AG09319 (cell line): ENCODE measurements around the gene NCAPH2.

Experiments
- DNase-seq: peaks from one replicate; pipeline ENCODE4 v3.0.0-alpha.2; 2010; ENCODE audit warnings: low read depth; ENCODE audit errors: extremely low read depth
- TF ChIP-seq, protein P1 (sequence below): IDR thresholded peaks from 2 replicates; pipeline ENCODE4 v1.5.1; 2011; ENCODE audit warnings: low read depth, mild to moderate bottlenecking, inconsistent platforms, low read length, moderate library complexity

Gene NCAPH2

DNA sequence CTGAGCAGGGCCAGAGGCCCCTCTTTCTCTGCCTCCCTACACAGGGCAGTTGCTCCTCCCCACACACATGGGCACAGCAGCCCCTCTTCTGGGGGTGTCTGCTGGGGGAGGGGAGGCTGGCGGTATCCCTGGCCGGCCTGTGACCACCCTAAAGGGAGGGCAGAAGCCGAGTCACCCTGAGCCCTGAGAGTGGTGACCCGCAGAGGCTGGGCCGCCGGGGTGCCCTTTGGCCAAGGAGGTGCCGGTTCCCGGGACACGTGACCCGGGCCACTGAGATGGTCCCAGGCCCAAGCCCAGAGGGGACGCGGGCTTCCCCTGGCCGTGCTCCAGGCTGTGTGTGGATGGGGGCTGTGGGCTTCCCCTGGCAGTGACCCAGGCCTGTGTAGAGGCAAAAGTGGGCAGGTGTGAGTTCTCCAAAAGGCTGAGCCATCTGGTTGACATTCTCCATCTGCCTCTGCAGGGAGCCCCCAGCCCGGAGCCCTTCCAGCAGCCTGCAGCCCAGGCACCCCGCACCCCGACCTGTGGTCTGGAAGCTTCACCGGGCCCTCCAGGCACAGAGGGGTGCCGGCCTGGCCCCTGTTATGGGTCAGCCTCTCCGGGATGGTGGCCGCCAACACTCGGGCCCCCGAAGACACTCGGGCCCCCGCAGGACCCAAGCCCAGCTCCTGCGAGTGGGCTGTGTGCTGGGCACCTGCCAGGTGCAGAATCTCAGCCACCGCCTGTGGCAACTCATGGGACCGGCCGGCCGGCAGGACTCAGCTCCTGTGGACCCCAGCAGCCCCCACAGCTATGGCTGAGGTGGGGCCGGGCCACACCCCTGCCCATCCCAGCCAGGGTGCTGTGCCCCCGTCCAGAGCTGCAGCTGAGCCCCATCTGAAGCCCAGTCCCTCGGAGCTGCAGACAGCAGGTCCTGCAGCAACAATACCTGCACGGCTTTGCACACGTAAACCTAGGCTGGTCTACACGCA, 25.6 kb upstream of the NCAPH2 start:
- TF ChIP-seq, protein P1, sequence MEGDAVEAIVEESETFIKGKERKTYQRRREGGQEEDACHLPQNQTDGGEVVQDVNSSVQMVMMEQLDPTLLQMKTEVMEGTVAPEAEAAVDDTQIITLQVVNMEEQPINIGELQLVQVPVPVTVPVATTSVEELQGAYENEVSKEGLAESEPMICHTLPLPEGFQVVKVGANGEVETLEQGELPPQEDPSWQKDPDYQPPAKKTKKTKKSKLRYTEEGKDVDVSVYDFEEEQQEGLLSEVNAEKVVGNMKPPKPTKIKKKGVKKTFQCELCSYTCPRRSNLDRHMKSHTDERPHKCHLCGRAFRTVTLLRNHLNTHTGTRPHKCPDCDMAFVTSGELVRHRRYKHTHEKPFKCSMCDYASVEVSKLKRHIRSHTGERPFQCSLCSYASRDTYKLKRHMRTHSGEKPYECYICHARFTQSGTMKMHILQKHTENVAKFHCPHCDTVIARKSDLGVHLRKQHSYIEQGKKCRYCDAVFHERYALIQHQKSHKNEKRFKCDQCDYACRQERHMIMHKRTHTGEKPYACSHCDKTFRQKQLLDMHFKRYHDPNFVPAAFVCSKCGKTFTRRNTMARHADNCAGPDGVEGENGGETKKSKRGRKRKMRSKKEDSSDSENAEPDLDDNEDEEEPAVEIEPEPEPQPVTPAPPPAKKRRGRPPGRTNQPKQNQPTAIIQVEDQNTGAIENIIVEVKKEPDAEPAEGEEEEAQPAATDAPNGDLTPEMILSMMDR: no peak
- DNase-seq: no peak

- no peak for DNase-seq
- TF ChIP-seq, protein P1: no peak
Measured at GRCh38 chr22:50483106-50483505, 24.9 kb upstream of the NCAPH2 start.

GRCh38 chr22:50483556-50483955, 24.5 kb upstream of the NCAPH2 start:
- TF ChIP-seq, protein P1: no peak

DNA sequence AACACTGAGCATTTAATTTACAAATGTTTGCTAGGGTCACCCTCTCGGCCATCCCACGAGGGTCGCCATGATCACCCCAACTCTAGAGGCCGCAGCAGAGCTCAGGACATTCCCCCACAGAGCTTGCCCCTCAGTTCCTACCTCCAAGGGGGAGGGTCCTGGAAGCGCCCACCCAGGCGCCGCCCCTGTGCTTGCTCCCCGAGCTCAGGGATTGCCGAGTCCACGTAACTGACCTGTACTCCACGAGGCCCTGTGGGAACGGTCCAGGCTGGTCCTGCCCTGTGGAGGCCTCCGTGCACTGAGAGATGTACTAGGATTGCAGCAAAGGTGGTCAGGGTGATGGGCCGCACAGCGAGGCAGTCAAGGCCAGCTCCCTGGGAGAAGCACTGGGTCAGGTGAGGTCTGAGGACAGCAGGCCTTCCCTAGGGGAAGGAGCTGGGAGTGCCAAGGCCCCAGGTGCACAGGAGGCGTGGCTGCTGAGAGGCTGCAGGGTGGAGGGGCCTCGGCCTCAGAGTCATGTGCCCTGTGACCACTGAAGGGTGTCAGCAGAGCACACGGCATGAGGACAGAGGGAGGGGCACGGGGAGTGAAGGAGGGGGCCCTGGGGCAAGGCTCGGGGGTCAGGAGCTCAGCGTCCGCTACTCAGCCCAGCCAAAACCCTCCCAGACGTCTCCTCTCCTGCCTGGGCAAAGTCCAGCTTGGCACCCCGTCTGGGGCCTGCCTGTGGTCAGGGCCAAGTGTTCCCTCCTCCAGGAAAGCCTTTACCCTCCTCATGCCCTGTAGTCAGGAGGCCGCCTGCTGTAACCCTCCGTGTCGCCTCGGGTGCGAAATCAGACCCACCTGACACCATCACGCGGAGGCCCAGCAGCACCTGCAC, 23.8 kb upstream of the NCAPH2 start:
- no peak for DNase-seq
- TF ChIP-seq, protein P1: no peak

More at GRCh38 chr22:50483556-50483955, 24.5 kb upstream of the NCAPH2 start:
- no peak for DNase-seq

- TF ChIP-seq, protein P1: no peak
Measured at GRCh38 chr22:50485221-50486131, 22.5 kb upstream of the NCAPH2 start.

DNA sequence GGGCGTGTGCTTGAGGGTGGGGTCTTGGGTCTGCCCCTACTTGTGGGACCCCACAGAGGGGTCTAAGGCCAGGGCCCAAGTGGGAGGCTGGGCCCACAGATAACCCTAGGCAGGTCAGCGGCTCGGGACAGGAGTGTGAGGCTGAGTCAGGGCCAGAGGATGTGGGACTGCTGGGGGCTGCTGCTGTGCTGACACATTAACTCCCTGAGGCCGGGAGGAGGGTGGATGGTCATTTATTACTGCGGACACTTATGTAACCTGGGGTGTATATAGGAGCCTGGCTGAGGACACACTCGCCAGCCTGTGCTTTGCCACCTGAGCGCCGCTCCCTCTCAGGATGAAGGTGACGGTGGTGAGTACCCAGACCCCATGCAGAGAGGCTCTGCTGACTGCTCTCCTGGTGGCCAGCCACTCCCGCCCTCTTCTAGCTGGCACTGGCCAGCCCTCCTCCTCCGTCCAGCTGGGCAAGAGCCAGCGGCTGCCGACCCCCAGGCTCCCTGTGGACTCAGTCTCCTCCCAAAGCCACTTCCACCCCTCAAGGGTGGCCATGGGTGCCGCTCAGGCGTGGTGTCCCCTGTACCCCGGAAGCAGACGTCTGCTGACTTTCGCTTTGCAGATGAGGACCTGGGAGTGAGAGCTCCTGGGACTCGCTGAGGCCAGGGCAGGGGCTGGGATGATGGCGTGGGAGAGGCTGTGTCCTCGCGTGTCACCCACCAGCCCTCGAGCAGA, 21.3 kb upstream of the NCAPH2 start, which contains the start of gene MIOX:
Gene MIOX, plus strand, starts transcription at position 299 of the 729 bp plus-strand sequence. Its CDS starts 39 bp downstream, at position 338.
- TF ChIP-seq, protein P1: no peak
- DNase-seq: no peak

More at GRCh38 chr22:50485221-50486131, 22.5 kb upstream of the NCAPH2 start:
- no peak for DNase-seq
